ENCODE data around the gene ITPK1. TPM values are rescaled to one million over a fixed set of nuclear protein-coding genes. Genes with fewer than 3 reads are reported as not detected.

ITPK1 gene
- total RNA-seq, 4 donors from 2014 or later: 43.9 to 56.1 (median 44.5) TPM

DNA sequence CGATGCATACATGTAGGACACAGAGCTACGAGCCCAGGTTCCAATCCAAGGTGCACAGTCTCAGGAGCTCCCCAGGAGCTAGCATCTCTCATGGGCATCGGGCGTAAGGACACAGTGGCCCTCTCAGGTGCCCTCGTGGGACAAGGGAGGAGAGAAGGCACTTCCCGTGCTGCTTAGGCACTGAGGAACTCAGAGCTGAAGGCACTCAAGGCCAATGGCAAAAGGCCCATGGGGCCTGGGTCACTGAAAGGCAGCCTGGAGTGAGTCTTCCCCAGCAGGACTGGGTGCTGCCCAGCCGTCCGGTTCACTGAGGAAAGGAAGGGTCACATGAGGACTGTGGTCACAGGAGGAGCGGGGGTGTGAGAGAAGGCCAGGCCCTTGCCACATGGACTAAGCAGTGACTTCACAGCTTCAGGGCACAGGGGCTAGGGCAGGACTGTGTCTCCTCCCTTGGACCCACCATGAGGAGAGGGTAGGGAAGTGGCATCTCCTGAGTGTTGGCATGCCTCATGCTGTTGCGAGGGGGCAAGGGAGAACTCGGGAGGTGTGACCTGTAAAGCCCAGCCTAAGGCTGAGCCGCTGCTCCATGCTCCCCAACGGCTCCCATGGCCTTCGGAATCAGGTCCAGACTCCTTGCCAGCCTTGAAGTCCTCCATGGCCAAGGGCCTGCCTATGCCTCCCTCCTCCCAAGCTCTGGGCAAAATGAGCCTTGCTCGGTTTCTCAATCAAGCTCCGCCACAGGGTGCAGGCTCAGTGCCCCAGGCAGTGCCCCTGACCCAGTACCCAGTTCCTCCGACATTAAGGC, 141.0 kb downstream of the ITPK1 start:
- Histone ChIP-seq H3K4me3 (replicated peaks in 1 of 3) (no peak overlapping the region), H3K9me3 (no peaks in the 10 kb centered on the region), H3K27ac (peak overlapping the region in 1 of 3 donors; percentile 70), H3K36me3 (no peaks in the 10 kb centered on the region), H3K27me3 (no peaks in the 10 kb centered on the region), H3K4me1 (peaks cover 0 to 35% of the 10 kb centered on the region in 2 donors)
- WGBS, 2 donors: 81 to 85% methylated on average over 8 to 16 of the region's 17 CpGs
- TF ChIP-seq, protein P1, sequence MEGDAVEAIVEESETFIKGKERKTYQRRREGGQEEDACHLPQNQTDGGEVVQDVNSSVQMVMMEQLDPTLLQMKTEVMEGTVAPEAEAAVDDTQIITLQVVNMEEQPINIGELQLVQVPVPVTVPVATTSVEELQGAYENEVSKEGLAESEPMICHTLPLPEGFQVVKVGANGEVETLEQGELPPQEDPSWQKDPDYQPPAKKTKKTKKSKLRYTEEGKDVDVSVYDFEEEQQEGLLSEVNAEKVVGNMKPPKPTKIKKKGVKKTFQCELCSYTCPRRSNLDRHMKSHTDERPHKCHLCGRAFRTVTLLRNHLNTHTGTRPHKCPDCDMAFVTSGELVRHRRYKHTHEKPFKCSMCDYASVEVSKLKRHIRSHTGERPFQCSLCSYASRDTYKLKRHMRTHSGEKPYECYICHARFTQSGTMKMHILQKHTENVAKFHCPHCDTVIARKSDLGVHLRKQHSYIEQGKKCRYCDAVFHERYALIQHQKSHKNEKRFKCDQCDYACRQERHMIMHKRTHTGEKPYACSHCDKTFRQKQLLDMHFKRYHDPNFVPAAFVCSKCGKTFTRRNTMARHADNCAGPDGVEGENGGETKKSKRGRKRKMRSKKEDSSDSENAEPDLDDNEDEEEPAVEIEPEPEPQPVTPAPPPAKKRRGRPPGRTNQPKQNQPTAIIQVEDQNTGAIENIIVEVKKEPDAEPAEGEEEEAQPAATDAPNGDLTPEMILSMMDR (IDR thresholded peaks at IDR 0.05): no peak
- no peak for TF ChIP-seq POLR2A (IDR thresholded peaks at IDR 0.05)
- intact Hi-C loops (cut with DNase I): loop anchor here (5.0 kb wide), 1 partner anchor 163 kb away; no protein-coding TSS in a partner anchor
- peak; percentile 42 to 49 for DNase-seq

DNA sequence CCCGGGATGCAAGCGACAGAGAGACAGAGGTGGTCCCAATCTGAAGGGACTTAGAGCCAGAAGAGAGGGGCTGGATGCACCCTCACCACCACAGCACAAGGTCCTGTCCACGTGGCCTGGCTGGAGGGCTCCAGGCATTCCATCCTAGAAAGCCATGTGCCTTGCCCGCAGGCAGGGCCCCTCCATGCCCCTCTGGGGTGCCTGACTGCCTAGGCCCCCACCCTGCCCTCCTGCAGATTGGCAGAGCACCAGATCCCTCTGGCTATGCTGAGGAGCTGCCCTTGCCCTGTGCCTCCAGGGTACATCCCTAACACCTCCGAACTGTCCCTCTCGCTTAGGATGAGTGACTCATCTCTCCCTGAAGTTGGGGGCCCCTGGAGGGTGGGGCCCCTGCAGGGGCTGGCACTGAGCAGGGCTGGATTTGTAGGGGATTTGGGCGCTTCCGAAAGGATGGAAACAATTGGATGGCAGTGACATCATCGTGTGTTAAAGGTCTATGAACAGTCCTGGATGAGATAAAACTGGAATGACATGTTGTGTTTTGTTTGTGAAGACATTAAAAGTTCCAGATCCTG, 141.8 kb downstream of the ITPK1 start:
- Histone ChIP-seq H3K27ac (peak overlapping the region in 2 of 3 donors; percentile 49 to 70), H3K4me3 (replicated peaks in 1 of 3) (no peak overlapping the region), H3K27me3 (no peaks in the 10 kb centered on the region), H3K9me3 (no peaks in the 10 kb centered on the region), H3K4me1 (peaks cover 0 to 40% of the 10 kb centered on the region in 2 donors), H3K36me3 (no peaks in the 10 kb centered on the region)
- DNase-seq: peak in 1 of 2 donors; percentile 13
- intact Hi-C loops (cut with DNase I): loop anchor here (5.0 kb wide), 1 partner anchor 163 kb away; no protein-coding TSS in a partner anchor
- TF ChIP-seq POLR2A (IDR thresholded peaks at IDR 0.05): no peak
- TF ChIP-seq, protein P1 (IDR thresholded peaks at IDR 0.05): no peak
- 70 to 89% methylated on average over 7 to 8 of the region's 9 CpGs for WGBS, 2 donors

DNA sequence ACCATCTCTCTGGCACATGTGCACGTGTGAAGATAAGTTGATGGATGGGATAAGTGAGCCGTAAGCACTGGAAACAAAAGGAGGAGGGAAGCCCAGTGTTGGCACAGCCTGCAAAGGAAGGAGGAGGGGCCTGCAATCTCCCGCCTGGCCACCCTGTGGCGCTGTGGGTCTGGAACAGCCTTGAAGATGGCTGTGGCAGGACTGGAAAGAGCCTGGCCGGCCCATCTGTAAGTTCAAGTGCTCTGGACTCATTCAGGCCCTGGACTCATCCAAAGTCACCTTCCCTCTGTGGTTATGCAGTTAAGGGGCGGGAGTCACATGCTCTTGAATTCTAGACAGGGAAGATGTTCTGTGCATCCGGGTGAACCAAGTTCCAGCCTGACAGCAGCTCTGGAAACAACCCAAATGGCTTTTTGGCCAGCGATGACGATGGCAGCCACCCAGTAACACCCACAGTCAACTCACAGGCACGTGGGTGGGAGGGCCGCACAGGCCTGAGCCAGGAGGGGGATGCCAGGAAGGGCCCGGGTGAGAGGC, 142.4 kb downstream of the ITPK1 start:
- Histone ChIP-seq H3K4me1 (peaks cover 0 to 40% of the 10 kb centered on the region in 2 donors), H3K4me3 (replicated peaks in 1 of 3) (no peak overlapping the region), H3K9me3 (no peaks in the 10 kb centered on the region), H3K27ac (peak overlapping the region in 2 of 3 donors; percentile 49 to 70), H3K36me3 (no peaks in the 10 kb centered on the region), H3K27me3 (no peaks in the 10 kb centered on the region)
- WGBS, 2 donors: 24 to 51% methylated on average over 12 of the region's 12 CpGs
- peak; percentile 78 to 90 for DNase-seq
- TF ChIP-seq, protein P1 (IDR thresholded peaks at IDR 0.05): peak; percentile 69 to 96 (median 86)
- TF ChIP-seq POLR2A (IDR thresholded peaks at IDR 0.05): no peak
- intact Hi-C loops (cut with DNase I): loop anchor here (5.0 kb wide), 1 partner anchor 164 kb away; no protein-coding TSS in a partner anchor

DNA sequence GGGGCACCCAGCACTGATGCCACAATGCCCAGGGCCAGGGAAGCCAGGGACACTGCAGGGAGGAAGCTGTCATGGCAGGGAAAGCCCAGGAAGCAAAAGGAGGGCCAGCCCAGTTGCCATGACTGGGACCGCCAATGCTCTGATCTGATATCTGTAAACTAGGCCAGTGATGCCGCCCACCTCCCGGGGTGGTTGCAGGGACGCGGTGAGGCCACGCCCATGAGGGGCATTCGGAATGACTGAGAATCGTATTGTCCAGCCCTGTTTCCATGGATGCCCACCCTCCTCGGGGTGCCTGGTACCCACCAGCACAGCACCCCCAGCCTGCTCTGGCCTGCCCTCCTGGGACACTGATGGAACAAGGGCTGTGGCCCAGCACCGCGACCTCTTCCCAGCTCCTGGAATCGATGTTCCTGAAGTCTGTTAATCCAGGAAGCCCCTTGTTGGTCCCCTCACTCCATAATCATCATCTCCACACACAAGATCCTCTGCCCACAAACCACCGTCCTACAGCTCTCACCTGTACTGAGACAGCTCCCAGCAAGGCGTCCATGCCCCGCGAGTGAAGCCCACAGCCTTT, 144.0 kb downstream of the ITPK1 start:
- no peak for DNase-seq
- Histone ChIP-seq H3K9me3 (no peaks in the 10 kb centered on the region), H3K4me3 (replicated peaks in 1 of 3) (no peak overlapping the region), H3K4me1 (peaks cover 0 to 40% of the 10 kb centered on the region in 2 donors), H3K27ac (no peak overlapping the region), H3K36me3 (no peaks in the 10 kb centered on the region), H3K27me3 (no peaks in the 10 kb centered on the region)
- 96 to 100% methylated on average over 9 to 16 of the region's 16 CpGs for WGBS, 2 donors
- no peak for TF ChIP-seq POLR2A (IDR thresholded peaks at IDR 0.05)
- TF ChIP-seq, protein P1 (IDR thresholded peaks at IDR 0.05): no peak
- intact Hi-C loops (cut with DNase I): loop anchor here (5.0 kb wide), 1 partner anchor 166 kb away; no protein-coding TSS in a partner anchor

All from thyroid gland (tissue), 4 donors.